Panc1 (cell line): ENCODE data around the gene THBS1. TPM values are rescaled to one million over a fixed set of nuclear protein-coding genes. Genes with fewer than 3 reads are reported as not detected.

Experiments used
- ATAC-seq: fragments of 200-7000 bp; cut with Tn5 transposase; 2 replicates; pipeline ENCODE4 v1.9.1; 2020; ENCODE audit warnings: mild to moderate bottlenecking, moderate library complexity
- BruUV-seq: library from RNA; stranded (reverse); fragments of 400-500 nt; replicated peaks from 2 replicates; lab custom pipeline; 2021; lab: Mats Ljungman, UMichigan
- CTCF ChIA-PET: fragments of 300-600 bp; sonication (Branson Sonifier 250); formaldehyde crosslinking; loops from one replicate; lab custom pipeline; 2022; ENCODE audit warnings: antibody characterized with exemption; lab: Charles Lee
- POLR2A ChIA-PET: fragments of 300-600 bp; sonication (Branson Sonifier 250); formaldehyde crosslinking; loops from one replicate; lab custom pipeline; 2022; ENCODE audit warnings: antibody characterized with exemption; lab: Charles Lee
- DNase-seq: peaks from one replicate; pipeline ENCODE4 v3.0.0-alpha.2; 2010; ENCODE audit warnings: low read depth, low spot score
- H3K27ac ChIP-seq: 2 replicates; pipeline ENCODE4 v1.5.1; 2011; ENCODE audit warnings: mild to moderate bottlenecking, low read length, inconsistent platforms
- H3K27me3 ChIP-seq: fragments of 200-500 bp; sonication (Bioruptor generic); 2 replicates; pipeline ENCODE4 v1.6.0; 2014; ENCODE audit warnings: low read length, inconsistent platforms; ENCODE audit not compliant: control insufficient read depth, insufficient read depth
- H3K36me3 ChIP-seq: fragments of 200-500 bp; sonication (Bioruptor generic); 2 replicates; pipeline ENCODE4 v1.5.1; 2014; ENCODE audit warnings: inconsistent platforms, mild to moderate bottlenecking, low read length, moderate library complexity; ENCODE audit not compliant: control insufficient read depth, insufficient read depth
- H3K4me1 ChIP-seq: 2 replicates; pipeline ENCODE4 v1.5.1; 2011; ENCODE audit warnings: inconsistent platforms, mild to moderate bottlenecking, low read length, moderate library complexity; ENCODE audit not compliant: control insufficient read depth, insufficient read depth
- H3K4me3 ChIP-seq, 2 experiments: 2 replicates each; pipeline ENCODE4 v1.5.1; 2011 to 2012; ENCODE audit warnings: low read depth in 2 of 2, low read length in 2 of 2, mild to moderate bottlenecking in 2 of 2, inconsistent platforms in 1 of 2, moderate library complexity in 1 of 2
- H3K9me3 ChIP-seq: fragments of 200-500 bp; sonication (Bioruptor generic); 2 replicates; pipeline ENCODE4 v1.5.1; 2014; ENCODE audit warnings: low read depth, mild to moderate bottlenecking, inconsistent platforms, low read length, moderate library complexity; ENCODE audit not compliant: control insufficient read depth, insufficient read depth
- CTCF ChIP-seq: fragments of 450-650 bp; IDR thresholded peaks from 2 replicates; pipeline ENCODE4 v1.5.1; 2017; ENCODE audit warnings: mild to moderate bottlenecking
- POLR2AphosphoS5 ChIP-seq: IDR thresholded peaks from 2 replicates; pipeline ENCODE4 v1.6.1; 2012; ENCODE audit warnings: mild to moderate bottlenecking, low read depth, low read length, moderate library complexity
- REST ChIP-seq, 2 experiments: IDR thresholded peaks; 2 replicates each; pipeline ENCODE4 v1.6.1; 2011 to 2012; ENCODE audit warnings: low read depth in 2 of 2, control low read depth in 1 of 2, low read length in 1 of 2, mild to moderate bottlenecking in 1 of 2, moderate library complexity in 1 of 2; ENCODE audit not compliant: insufficient read depth in 1 of 2
- SIN3A ChIP-seq: IDR thresholded peaks from 2 replicates; pipeline ENCODE4 v1.6.1; 2012; ENCODE audit warnings: low read depth, mild to moderate bottlenecking, low read length, moderate library complexity, borderline replicate concordance; ENCODE audit not compliant: insufficient read depth
- TCF7L2 ChIP-seq: IDR thresholded peaks from 2 replicates; pipeline ENCODE4 v1.6.1; 2011; ENCODE audit warnings: mild to moderate bottlenecking, low read depth, low read length, inconsistent platforms
- in situ Hi-C: cut with HindIII; loops from 2 replicates; pipeline ENCODE4 v1.10.0; 2016; ENCODE audit warnings: low sequenced_read_pairs, low pct_unique_long_range_greater_than_20kb
- intact Hi-C: fragments of 100-400 bp; cut with micrococcal nuclease; formaldehyde crosslinking; loops from one replicate; pipeline ENCODE4 v1.10.0; 2022; ENCODE audit not compliant: unreplicated experiment
- total RNA-seq: library from RNA; stranded (reverse); gene quantifications from one replicate; pipeline ENCODE4 v1.2.1, GENCODE V29; 2021; ENCODE audit not compliant: unreplicated experiment

Gene THBS1
- total RNA-seq, 1 experiment from 2014 or later = 61.9 TPM

GRCh38 chr15:39587731-39588530 lies 7.1 kb downstream of the THBS1 start:
- ChIA-PET CTCF (no interaction called here), POLR2A (interaction anchor here (1.0 kb wide), 1 partner anchor 242 kb away, joined by 4 read pairs; no protein-coding TSS in a partner anchor)
- TF ChIP-seq POLR2AphosphoS5 (no peak), TCF7L2 (no peak), CTCF (no peak), SIN3A (no peak), REST (IDR thresholded peaks at IDR 0.05; ENCODE audit: insufficient read depth in 1 of 2, low read depth in 2 of 2, low read length in 1 of 2) (no peak)
- Histone ChIP-seq H3K9me3 (no peaks in the 10 kb centered on the region), H3K4me3 (no peak overlapping the region), H3K36me3 (no peaks in the 10 kb centered on the region), H3K4me1 (no peaks in the 10 kb centered on the region), H3K27me3 (no peaks in the 10 kb centered on the region; the same call in 1 of the 2 replicates), H3K27ac (no peak overlapping the region)
- BruUV-seq = no TSS peak
- DNase-seq (no peak), ATAC-seq (no peak)
- intact Hi-C loops (no loop called here), in situ Hi-C loops (no loop called here)

GRCh38 chr15:39588531-39589192 lies 7.8 kb downstream of the THBS1 start:
- intact Hi-C loops (no loop called here), in situ Hi-C loops (no loop called here)
- BruUV-seq = no TSS peak
- Histone ChIP-seq H3K27me3 (no peaks in the 10 kb centered on the region; the same call in 1 of the 2 replicates), H3K4me3 (no peak overlapping the region), H3K4me1 (no peaks in the 10 kb centered on the region), H3K27ac (no peak overlapping the region), H3K36me3 (no peaks in the 10 kb centered on the region), H3K9me3 (no peaks in the 10 kb centered on the region)
- TF ChIP-seq CTCF (no peak), TCF7L2 (no peak), REST (IDR thresholded peaks at IDR 0.05; ENCODE audit: insufficient read depth in 1 of 2, low read depth in 2 of 2, low read length in 1 of 2) (no peak), POLR2AphosphoS5 (no peak), SIN3A (no peak)
- ATAC-seq (no peak), DNase-seq (no peak)
- ChIA-PET POLR2A (interaction anchor here (1.0 kb wide), 1 partner anchor 242 kb away, joined by 4 read pairs; no protein-coding TSS in a partner anchor), CTCF (interaction anchor here (0.6 kb wide), 1 partner anchor 97 kb away, joined by 3 read pairs; no protein-coding TSS in a partner anchor)
